HK-2 (cell line): ENCODE results near the gene SGPL1.

ENCODE experiments used
- DNase-seq: peaks from one replicate; pipeline ENCODE4 v3.0.0-alpha.2; 2018; ENCODE audit not compliant: unreplicated experiment

SGPL1 gene

DNA sequence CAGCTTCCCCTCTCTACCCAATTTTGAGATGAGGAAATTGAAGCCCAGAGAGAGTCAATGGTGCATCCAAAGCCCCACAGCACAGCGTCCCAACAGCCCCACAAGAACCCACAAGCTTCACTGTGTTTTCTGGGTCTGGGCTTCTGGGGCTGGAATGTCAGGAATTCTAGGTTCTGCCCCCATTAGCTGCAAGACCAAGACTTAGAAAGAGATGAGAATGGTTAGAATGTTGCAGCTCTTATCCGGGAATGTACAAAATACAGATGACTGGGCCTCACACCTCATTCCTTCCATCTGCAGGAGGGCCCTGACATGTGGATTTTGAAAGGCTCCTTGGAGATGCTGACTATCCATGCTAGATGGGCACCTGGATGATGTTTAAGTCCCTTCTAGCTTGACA lies 6.0 kb upstream of the SGPL1 start:
- no peak for DNase-seq

DNA sequence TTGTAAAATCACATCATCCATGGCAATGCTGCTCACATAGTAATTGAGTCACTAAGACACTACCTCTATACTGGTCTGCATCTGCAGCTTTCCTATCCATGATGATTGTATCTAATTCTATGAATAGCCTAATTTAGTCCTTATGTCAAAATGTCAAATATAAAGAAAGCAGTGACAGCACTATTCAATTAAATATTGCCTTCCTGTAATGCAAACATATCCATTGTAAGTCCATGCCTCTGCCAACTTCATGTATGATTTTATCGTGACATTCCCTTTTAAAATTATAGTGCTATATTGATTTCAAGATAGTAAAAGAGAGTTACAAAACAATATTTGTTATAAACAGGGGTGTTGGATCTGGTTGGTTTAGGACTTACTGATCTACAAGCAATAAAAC lies 4.8 kb upstream of the SGPL1 start:
- DNase-seq: no peak

DNA sequence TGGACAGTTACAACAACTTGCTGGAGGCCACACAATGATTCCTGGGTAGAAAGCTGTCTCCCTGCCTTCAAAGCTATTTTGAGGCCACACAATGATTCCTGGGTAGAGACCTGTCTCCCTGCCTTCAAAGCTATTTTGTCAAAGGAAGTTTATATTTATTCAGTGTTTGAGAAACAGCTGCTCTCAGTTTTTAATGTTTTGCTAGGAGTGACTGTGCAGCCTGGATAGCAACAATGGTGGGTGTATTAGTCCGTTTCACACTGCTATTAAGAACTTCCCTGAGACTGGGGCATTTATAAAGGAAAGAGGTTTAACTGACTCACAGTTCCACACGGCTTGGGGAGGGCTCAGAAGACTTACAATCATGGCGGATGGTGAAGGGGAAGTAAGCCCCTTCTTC lies 3.9 kb upstream of the SGPL1 start:
- no peak for DNase-seq

DNA sequence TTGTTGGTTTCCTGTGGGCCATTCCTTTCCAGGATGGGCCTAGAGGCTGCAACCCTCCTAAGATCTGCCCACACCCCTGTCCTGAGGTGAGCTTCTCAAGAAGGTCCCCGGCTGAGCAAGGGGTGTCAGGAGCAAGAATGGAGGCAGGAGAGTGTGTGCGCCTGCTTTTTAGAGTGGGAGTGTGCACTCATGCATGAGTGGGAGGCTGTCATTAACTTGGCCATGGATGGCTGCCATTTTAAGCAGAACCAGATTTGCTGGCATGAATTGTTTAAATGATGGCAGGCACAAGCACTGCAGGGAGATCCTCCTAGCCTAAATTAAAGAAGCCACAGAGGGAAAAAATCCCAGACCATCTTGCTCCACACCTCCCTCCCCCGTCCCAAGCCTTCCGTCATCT lies 2.9 kb upstream of the SGPL1 start:
- no peak for DNase-seq

DNA sequence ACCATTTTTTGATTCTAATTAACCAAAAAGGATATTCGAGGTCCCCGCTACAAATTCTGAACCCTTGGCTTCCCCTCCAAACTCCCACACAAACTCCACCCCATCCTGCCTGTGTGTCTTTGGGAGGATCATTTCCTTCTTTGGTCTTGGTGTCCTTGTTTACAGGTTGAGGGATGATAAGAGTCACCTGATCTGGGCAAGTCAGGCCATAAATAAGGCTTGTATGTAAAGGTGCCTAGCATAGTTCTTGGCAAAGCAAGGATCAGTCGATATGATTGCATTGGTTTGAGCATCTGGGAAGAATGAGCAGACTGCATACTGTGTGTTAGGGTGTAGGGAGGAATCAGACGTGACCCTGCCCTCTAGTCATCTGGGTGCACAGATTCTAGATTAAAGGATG lies 1.6 kb upstream of the SGPL1 start:
- no peak for DNase-seq

DNA sequence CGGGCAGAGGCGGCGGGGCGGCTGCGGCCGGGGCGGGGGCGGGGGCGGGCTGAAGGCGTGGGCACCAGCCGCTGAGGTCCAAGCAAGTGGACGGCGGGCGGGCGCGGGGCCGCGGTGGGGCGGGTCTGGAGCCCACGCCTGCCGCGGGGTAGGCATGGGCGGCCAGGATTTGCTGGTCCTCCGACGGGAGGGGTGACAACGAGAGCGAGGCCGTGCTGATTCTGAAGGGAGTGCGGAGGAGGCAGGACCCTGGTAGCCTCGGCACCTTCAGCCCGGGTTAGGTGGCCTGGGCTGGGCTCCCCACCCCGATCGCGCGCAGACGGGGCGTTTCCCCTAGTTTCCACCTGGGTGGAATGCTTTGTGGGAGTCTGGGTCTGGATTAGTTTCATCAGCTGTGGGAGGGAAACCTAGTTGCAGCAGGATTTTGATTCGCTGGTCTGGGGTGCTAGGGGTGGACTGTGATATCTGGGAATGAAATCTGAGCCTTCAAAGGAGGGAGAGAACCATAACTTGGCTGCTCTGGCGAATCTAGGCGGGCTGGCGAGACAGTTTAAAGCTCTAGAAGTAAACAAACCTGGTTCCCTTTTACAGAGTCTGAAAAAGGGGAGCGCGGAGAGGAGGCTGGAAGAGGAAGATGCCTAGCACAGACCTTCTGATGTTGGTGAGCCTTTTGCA lies 609 bp downstream of the SGPL1 start:
- DNase-seq: peak; percentile 84

DNA sequence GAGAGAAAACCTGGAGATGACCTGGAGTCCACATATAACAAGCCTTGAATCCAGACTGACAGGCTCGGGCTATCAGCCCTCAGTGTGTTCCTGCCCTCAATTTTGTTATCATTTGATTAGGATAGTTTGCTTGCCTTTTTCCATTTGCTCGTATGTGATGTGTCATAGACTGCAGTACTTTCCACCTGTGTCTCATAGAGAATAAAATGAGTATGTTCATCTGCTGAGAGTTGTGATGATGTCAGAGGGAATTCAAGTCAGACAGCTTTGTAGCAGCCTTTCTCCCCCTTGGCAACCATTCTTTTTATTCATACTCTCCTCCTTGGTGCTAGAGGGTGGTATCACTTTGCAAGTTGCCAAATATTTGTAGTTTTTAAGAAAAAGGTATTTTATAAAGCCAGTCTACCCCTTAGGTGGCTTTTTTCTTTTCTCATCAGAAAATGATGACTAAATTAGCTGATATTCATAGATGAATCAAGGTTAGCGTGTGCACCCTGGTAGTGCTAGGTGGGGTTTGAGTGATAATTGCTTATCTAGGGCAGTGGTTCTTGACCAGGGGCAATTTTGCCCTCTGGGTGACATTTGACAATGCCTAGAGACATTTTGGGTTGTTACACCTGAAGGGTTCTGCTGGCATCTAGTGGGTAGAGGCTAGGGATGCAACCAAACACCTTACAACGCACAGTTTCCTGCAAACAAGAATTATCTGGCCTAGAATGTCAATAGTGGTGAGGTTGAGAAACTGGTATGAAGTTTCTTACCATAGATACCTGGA lies 5.4 kb downstream of the SGPL1 start:
- DNase-seq: no peak

DNA sequence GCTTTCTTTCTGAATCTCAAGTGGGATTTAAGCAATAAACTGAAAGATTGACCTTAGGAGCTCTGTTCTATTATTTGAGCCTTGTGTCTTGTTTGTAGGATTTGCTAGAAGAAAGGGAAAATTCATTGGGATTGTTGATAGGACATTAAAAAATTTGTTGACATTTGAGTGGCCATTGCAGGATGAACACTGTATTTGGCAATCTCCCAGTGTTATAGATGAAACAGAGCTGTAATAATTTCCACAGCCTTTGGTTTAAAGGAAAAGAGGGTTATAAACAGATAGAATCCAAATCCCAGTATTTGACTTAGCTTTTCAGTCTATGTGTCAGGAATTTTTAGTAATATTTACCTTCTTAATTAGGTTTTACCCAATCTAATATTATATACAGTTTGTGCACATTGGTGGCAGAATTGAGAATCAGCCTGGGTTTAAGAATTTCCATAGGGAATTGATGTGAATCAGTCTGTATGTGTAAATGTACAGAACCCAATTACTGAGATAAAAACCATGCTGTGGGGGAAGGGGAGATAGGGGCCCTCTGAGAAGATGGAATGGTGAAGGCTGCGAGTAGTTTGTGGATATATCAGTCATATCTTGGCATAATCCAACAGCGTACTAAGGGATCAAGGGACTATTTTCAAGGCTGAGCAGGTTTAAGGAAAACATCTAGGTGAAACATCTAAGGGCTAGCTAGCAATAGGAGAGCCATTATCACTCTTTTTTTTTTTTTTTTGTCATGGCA lies 6.5 kb downstream of the SGPL1 start:
- DNase-seq: no peak

DNA sequence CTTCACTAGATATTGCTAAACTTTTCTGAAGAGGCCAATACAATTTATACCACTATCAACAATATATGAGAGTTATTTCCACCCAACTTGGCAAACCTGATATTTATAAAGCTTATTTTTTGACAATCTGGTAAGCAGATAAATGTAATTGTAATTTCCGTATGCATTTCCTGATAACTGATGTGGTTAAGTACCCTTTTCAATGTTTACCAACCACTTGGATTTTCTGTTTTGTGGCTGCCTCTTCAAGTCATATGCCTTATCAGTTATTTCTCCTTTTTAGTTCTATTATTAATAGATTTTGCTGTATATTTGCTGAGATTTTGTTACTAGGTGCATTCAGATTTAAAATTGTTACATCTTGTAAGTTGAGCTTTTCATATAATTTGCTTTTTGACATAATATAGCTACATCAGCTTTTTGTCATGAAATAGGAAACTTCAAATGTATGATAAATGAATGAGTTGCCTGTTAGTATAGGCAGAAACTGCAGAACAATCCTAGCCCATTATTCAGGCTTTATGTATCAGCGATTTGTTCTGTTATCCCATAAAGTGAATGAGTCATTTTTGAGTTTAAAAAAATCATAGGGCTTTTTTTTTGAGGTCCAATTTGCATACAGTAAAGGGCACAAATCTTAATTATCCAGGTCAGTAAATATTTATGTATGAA lies 11.5 kb downstream of the SGPL1 start:
- no peak for DNase-seq

DNA sequence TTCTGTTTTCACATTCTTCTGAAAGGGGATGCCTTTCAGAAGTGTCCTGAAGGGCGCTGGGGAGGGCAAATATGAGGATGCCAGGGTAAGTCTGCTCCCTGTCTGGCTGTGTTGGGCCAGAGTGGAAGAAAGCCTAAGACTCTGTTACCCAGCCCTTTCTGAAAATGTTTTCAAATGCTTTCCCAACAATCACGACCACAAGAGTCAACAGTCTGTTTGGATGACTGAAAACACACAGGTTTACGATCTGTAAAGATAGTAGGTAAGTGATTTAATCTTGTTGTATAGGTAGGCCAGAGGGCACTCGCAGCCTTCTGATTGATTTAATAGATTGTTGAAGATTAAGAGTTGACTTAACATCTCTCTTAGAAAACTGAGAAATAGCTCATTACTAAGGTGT lies 13.2 kb downstream of the SGPL1 start:
- no peak for DNase-seq

DNA sequence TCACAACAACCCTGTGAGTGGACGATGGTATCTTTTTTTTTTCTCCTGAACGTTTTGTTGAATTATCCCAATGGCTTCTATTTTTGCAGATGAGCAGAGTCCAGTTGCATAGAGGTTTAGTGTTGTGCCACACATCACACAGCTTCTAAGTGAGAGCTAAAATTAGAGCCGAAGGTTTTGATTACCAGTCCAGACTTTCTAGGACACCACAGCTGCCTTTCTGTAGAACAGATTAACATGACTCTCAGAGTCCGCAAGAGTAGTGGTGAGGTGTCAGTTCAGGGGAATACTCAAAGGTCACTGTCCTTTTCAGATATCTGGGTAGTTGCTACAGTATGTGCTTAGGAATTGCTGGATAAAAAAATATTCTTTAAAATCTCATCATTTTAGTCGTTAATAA lies 13.8 kb downstream of the SGPL1 start:
- no peak for DNase-seq

DNA sequence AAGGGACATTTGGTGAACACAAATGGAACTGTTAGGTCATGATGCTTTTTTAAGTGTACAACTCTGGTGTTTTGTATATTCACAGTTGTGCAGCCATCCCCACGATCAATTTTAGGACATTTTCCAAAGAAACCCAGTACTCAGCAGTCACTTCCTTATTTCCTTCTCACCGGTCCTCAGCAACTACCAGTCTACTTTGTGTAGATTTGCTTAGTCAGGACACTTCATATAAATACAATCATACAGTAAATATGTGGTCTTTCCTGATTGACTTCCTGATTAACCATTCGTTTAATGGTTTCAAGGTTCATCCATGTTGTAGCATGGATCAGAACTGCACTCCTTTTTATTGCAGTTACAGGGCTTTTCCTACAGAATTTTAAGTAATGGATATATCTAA lies 14.4 kb downstream of the SGPL1 start:
- no peak for DNase-seq

DNA sequence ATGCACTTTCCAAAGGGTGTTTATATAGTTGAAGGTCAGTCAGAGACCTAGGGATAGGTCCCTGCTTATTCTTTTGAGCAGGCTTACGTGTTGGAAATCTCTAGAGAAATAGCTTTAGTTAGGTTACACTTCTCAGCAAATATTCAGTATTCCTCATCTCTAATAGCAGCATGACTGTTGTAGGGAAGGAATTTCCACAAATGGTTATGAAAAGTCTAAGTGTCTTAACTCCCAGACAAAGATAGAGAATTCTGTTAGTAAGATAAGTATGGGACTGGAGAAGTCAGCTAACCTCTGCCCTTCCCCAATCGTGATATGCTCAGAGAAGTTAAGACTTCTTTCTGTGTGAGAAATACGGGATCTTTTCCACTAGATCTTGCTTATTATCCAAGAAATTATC lies 16.5 kb downstream of the SGPL1 start:
- DNase-seq: no peak

DNA sequence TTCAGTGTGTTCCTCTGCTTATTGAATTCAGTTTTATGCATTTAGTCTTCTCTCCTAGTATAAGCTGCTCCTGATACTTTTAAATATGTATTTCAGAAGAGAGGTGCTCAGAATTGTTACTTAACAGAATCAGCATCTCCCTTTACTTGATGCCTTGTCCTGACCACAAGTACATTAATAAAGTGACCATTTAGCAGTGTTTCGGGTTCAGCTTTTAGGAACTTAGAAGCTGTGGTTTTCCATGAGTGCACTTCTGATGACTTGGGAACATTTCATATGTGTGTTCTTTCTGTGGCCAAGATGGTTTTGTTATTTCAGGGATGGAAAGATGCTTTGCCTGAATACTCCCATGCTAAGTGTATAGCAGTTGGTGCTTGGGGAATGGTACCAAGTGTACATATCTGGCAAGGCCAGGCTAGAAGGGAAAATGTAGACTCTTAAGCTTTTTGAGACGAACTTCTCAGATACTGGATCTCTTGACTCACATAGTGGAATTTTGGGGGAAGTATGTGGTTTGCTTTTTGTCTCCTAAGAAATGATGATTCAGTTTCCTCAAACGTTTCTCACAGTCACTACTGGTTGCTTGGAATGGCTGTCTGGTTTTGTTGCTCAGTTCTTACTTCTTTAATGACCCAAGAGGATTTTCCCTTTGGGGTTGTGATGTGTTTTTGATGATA lies 17.2 kb downstream of the SGPL1 start:
- peak; percentile 17 for DNase-seq

DNA sequence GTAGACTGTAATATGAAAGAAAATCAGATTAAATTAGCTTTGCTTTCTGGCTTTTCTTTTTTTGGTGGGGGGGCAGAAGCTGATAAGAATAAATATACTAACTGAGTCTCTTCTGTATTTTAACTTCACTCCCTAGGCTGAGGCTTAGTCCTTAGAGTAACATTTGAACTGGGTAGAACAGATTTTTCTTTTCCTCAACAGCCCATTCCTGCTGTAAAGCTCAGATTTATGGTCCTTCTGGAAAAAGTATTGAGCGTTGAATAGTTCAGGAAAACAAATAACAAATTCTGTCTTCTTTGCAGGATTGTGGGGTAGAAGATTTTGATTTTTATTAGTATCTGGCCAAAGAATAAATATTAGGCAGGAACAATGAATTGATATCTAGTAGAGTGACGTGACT lies 17.9 kb downstream of the SGPL1 start:
- DNase-seq: no peak

DNA sequence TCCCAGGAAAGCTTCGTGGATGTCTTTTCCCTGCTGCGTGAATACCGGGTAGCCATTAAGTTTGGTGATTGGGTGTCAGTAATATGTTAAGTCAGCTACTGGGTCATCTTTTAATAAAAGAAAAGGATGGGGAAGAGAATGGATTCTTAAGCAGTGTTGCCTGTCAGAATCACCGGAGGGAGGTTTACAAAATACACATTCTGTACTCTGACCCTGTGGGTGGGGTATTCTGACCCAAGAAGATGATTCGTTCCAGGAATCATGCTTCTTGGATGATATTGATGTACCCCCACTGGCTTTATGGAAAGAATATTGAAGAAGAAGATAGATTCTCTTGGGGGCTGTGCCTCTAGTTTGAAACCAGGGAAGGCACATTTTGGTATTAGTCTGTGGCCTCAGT lies 18.3 kb downstream of the SGPL1 start:
- DNase-seq: no peak

DNA sequence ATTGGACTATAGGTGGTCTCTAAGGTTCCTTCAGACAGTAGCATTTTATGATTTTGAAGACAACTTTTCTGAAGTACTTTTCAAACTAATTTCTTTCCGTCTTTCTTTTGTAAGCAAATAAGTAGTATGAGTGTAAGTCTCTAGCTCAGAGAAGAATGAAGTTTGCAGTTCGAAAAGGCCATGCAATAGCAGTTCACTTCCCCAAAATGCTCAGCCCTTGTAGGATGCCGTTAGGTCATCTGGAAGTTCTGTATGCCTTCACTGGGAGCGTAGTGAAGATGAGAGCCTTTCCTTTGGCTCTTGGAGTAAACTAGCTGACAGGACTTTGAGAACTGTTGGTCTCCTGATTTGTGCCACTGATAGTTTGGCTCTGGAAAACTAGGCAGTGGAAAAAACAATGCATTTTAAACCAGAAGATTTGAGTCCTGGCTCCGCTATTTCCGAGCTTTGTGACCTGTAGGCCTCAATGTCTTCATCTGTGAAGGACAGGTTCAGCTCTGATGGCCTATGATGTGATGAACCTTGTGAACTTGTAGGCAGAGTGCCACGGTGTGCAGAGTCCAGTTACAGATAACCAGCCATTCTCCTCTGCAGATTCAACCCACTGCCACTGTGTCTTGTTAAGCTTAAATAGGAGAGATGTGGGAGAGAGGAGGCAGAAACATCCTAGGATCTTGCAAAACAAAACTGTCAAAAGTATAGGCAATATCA lies 18.8 kb downstream of the SGPL1 start:
- DNase-seq: no peak

DNA sequence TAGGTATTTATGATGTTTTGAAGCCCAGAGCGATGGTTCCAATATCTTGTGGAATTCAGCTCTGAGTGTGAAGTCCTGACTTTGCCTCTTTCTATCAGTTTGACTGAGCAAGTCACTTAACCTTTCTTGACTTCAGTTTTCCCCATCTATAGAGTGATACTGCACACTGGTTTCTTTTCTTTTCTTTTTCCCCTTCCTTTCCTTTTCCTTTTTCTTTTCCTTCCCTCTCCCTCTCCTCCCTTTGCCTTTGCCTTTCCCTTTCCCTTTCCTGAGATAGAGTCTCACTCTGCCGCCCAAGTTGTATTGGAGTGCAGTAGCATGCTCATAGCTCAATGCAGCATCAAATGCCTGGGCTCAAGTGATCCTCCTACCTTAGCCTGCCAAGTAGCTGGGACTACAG lies 20.6 kb downstream of the SGPL1 start:
- DNase-seq: no peak

DNA sequence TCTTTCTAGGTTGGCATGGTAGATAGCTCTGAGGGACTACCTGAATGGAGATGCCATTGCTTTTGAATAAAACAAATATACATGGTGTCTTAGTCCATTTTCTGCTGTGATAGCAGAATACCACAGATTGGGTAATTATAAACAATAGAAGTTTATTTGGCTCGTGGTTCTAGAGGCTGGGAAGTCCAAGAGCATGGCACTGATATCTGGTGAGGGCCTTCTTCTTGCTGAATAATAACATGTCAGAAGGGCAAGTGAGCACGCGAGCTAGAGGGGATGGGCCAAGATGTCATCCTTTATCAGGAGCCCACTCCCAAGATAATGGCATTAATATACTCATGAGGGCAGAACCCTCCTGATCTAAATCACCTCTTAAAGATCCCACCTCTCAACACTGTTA lies 21.9 kb downstream of the SGPL1 start:
- no peak for DNase-seq

DNA sequence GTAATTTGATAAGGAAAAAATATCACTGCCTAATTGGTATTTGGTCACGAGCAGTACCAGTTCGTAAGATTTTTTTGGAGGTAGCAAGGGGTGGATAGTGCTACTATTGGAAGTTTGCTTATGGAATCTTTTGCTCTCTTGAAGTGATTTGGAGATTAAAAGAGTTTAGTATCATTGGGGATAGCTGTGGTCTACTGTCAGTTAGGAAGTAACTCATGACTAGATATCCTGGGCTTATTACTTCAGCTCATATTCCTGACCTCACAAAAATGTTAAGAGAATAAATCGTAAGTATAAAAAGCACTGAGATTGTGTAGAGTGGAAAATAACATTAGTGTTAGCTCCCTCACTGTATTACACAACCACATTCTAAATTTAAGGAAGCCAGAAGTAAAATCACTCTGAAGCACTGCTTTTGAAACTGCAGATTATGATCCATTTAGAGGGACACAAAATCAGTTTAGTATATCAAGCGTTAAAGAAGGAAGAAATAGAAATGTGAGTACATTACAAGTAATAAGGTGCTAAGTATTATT lies 22.6 kb downstream of the SGPL1 start:
- DNase-seq: no peak

DNA sequence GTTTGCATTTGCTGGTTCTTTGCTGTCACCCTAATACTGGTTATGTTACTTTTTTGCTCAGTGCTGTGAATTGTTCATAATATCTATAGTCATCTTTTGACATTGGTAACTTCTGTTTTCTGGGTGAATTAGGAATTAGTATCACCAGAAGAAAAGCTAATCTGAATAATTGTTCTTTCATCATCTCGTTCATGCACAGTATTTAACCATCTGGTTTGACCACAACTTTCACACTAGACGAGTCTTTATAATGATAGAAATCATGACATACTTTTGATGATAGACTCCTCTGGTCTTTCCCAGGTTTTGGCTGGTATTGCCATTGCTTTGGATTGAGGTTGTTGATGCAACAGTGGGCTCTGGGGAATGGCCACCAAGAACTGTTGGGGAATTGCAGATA lies 25.1 kb downstream of the SGPL1 start:
- no peak for DNase-seq
